HUES6 (cell line): ENCODE measurements around the gene GPATCH2L.

ENCODE experiments used
- H3K27ac ChIP-seq: 2 replicates; pipeline ENCODE4 v1.7.0; 2013; ENCODE audit warnings: low read depth, mild to moderate bottlenecking, low read length, inconsistent platforms
- H3K27me3 ChIP-seq: 2 replicates; pipeline ENCODE4 v1.6.1; 2013; ENCODE audit warnings: low read length; ENCODE audit not compliant: control insufficient read depth, insufficient read depth
- H3K36me3 ChIP-seq: 2 replicates; pipeline ENCODE4 v1.6.1; 2013; ENCODE audit warnings: low read length; ENCODE audit not compliant: control insufficient read depth, insufficient read depth
- H3K4me1 ChIP-seq: 2 replicates; pipeline ENCODE4 v1.6.1; 2013; ENCODE audit warnings: low read length; ENCODE audit not compliant: control insufficient read depth, insufficient read depth
- H3K4me3 ChIP-seq: 2 replicates; pipeline ENCODE4 v1.5.1; 2013; ENCODE audit warnings: low read depth, low read length
- H3K9ac ChIP-seq: one replicate; pipeline ENCODE4 v1.6.1; 2013; ENCODE audit warnings: mild to moderate bottlenecking, low read length
- H3K9me3 ChIP-seq: 2 replicates; pipeline ENCODE4 v1.6.1; 2013; ENCODE audit warnings: low read depth, low read length; ENCODE audit not compliant: control insufficient read depth, insufficient read depth

GPATCH2L gene

DNA sequence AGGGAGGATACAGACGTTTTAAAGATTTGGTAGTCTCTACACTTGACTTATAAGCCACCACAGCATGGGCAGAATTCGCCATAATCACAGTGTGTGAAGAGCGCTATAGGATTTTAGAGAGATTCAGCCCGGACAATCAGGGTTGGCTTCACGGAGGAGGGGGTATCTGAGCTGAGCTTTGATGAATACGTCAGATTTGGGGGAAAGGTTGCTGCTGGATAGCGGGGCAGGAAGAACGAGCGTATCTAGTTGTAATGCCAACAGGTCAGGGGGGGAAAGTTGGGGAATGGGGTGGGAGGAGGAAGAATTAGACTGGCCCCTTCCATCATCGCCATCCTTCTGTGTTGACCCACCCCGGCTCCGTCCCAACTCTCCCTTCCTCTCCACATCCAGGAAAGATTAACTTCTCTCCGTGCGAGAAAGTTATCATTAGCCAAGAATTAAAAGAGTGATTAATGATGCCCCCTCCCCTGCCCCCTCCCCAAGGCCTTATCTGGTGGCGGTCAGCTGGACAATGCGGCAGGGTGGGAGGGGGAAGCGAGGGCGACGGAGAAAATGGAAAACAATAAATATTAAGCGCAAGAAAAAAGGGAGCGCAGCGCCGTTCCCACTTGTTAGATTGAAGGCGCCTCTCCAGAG, 13.5 kb upstream of the GPATCH2L start:
- H3K4me1 ChIP-seq, result peaks cover 25% of the 10 kb centered on the region
- no peaks in the 10 kb centered on the region for H3K36me3 ChIP-seq
- H3K9me3 ChIP-seq, result 0 out of 2 replicates have a peak, but pooled peaks cover under 1% of the 10 kb centered on the region
- peak overlapping the region; percentile 73 for H3K9ac ChIP-seq
- no peak overlapping the region for H3K27ac ChIP-seq
- H3K4me3 ChIP-seq, result peak overlapping the region; percentile 69
- peaks cover 65% of the 10 kb centered on the region for H3K27me3 ChIP-seq

DNA sequence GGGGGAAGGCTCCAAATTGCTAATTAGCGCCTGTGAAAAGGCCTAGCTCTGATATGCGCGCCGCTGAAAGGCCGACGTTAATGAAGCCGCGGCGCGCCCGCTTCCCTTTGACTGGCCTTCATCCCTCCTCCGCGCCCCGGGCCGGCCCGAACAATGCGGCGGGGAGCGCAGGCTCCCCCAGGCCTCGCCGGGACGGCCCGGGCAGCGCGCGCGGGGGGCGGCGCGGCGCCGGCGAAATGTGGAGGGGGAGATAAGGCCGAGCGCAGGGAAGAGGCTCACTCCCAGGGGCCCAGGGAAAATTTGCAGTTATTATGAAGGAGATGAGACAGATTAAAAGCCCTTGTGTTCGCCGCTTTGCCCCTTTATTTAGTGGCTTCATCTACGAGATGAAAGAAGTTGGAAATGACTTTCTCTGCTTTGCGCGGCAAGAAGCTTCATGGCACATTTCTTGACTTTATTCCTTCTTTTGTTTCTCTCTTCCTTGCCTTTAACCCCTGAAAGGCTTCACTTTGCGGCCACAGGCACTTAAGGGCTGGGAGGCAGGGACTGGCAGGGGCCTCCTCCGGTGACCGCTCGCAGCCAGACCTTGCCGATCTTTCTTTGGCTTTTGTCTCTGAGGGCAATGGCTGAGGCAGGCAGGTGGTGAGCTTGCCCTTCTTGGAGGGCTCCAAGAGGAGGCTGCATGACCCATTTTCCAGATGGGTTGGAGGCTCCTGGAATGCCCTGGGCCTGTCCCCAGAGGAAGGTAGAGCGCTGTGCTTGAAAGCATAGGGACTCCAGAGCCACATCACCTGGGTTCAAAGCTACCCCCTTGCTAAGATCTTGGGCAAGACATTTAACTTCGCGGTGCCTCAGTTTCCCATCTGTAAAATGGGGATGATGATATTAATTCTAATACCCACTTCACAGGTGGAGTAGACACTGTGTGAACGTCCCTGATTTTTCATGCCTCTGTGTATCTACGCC, 12.7 kb upstream of the GPATCH2L start:
- no peak overlapping the region; the same call in 1 of the 2 replicates for H3K27ac ChIP-seq
- H3K27me3 ChIP-seq, result peaks cover 57% of the 10 kb centered on the region
- H3K9me3 ChIP-seq, result 0 out of 2 replicates have a peak, but pooled peaks cover 2% of the 10 kb centered on the region
- peak overlapping the region; percentile 73 for H3K9ac ChIP-seq
- H3K4me1 ChIP-seq, result peaks cover 25% of the 10 kb centered on the region
- H3K36me3 ChIP-seq, result no peaks in the 10 kb centered on the region
- peak overlapping the region; percentile 69 for H3K4me3 ChIP-seq

DNA sequence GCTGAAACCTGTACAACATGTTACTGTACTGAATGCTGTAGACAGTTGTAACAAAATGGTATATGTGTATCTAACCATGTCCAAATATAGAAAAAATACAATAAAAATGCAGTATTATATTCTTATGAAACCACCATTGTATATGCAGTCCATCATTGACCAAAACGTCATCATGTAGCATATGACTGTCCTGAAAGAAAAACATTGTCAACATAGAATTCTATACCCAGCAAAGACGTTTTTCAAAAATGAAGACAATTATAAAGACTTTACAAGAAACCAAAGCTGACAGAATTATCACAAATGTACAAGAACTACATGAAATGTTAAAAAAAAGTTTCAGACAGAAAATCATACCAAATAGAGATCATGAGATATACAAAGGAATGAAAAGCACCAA, 8.1 kb upstream of the GPATCH2L start:
- Histone ChIP-seq H3K36me3 (no peaks in the 10 kb centered on the region), H3K9me3 (peaks cover 2% of the 10 kb centered on the region; the same call in 1 of the 2 replicates), H3K27me3 (peaks cover 29% of the 10 kb centered on the region), H3K9ac (no peak overlapping the region), H3K27ac (no peak overlapping the region), H3K4me1 (peaks cover 9% of the 10 kb centered on the region), H3K4me3 (no peak overlapping the region)

DNA sequence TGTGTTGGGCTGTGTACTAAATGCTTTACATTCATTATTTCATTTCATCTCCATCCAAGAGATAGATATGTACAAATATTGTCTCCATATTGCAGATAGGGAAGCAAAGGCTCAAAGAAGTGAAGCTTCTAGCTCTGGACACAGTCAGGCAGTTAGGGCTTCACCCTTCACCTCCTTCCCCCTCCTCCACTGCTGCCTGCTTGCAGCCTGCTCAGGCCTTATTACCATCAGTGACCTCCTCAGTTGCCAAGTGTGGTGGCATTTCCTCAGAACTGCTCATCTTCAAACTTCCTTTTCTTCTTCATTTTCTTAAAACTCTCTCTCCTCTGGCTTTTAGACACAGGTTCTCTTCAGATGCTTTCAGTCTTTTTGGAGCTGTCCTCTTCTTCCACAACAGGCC, 4.7 kb upstream of the GPATCH2L start:
- no peaks in the 10 kb centered on the region for H3K36me3 ChIP-seq
- no peaks in the 10 kb centered on the region for H3K4me1 ChIP-seq
- H3K27me3 ChIP-seq, result peaks cover 15% of the 10 kb centered on the region
- no peak overlapping the region for H3K4me3 ChIP-seq
- no peak overlapping the region for H3K9ac ChIP-seq
- H3K9me3 ChIP-seq, result peaks cover 2% of the 10 kb centered on the region; the same call in 1 of the 2 replicates
- H3K27ac ChIP-seq, result no peak overlapping the region

DNA sequence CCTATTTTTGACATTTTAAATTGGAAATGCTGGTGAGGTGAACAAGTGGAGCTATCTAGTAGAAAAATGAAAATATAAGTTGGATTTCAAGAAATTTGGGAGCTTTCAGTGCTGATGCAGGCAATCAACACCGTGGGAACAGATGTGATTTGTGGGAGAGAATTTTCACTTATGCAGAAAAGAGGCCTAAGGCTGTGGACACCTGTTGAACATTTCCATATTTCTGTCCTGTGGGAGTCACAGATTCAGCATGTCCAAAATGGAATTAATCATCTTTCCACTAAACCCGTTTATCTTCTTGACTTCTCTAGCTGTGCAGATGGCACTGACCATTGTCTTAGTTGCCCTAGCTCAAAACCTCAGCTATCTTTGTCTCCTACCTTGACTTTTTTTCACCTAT, 2.5 kb upstream of the GPATCH2L start:
- peaks cover 15% of the 10 kb centered on the region for H3K27me3 ChIP-seq
- no peak overlapping the region for H3K27ac ChIP-seq
- H3K4me1 ChIP-seq, result peaks cover 4% of the 10 kb centered on the region; the same call in 1 of the 2 replicates
- no peak overlapping the region for H3K9ac ChIP-seq
- H3K9me3 ChIP-seq, result no peaks in the 10 kb centered on the region; the same call in 1 of the 2 replicates
- H3K36me3 ChIP-seq, result peaks cover 1% of the 10 kb centered on the region
- no peak overlapping the region for H3K4me3 ChIP-seq

DNA sequence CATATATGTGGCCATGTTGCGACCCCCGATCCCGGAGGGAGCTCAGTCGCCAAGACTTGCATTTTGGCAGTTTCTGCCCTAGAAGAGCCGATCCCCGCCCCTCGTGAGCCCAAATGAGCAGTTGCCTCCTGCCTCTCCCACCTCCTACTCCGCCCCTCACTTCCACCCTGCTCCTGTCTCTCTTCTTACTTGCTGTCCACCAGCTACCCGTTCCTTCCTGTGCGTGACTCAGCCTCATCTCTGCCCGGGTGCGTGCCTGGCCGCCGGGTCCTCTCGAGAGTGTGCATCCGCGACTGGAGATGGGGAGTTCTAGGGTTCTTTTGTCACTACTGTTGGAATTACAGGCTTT, 585 bp downstream of the GPATCH2L start:
- peaks cover 31% of the 10 kb centered on the region for H3K36me3 ChIP-seq
- peaks cover 15% of the 10 kb centered on the region for H3K27me3 ChIP-seq
- H3K9ac ChIP-seq, result peak overlapping the region; percentile 86
- H3K4me1 ChIP-seq, result peaks cover 21% of the 10 kb centered on the region
- peak overlapping the region; percentile 97 for H3K4me3 ChIP-seq
- no peaks in the 10 kb centered on the region for H3K9me3 ChIP-seq
- H3K27ac ChIP-seq, result peak overlapping the region; percentile 81

DNA sequence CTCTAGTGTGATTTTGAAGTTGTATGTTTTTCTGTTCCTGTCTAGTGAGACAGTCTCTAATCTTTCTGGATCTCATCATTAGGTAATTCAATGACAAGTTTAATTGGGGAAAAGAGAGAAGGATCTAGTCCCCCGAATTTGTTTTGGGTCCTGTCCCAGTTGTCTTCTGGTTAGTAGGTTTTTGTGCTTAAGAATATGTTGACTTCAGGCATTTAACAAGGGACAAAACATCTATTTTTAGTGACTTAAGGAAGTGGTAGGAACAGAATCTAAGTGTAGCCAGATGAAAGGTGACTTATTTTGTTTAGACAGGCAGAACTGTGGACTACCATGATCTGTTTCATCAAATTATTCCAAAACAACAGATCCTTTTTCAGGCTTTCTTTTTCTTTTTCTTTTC, 2.2 kb downstream of the GPATCH2L start:
- Histone ChIP-seq H3K36me3 (peaks cover 47% of the 10 kb centered on the region), H3K4me1 (peaks cover 21% of the 10 kb centered on the region)

DNA sequence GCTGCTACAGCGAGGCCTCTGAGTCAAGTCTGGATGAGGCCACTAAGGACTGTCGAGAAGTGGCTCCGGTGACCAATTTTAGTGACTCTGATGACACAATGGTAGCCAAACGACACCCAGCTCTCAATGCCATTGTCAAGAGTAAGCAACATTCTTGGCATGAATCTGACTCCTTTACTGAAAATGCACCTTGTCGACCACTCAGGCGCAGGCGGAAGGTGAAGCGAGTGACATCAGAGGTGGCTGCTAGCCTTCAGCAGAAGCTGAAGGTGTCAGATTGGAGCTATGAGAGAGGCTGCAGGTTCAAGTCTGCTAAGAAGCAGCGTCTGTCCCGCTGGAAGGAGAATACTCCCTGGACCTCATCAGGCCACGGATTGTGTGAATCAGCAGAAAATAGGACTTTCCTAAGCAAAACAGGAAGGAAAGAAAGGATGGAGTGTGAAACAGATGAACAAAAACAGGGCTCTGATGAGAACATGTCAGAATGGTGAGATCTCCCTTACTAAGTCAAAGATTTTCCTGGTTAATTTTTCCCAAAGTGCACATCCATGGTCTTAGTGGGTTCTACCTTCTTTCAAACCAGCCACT, 2.9 kb downstream of the GPATCH2L start:
- Histone ChIP-seq H3K4me1 (peaks cover 21% of the 10 kb centered on the region), H3K4me3 (no peak overlapping the region), H3K36me3 (peaks cover 54% of the 10 kb centered on the region), H3K9me3 (no peaks in the 10 kb centered on the region), H3K27ac (no peak overlapping the region), H3K9ac (no peak overlapping the region), H3K27me3 (no peaks in the 10 kb centered on the region)

More for the DNA sequence above, 2.2 kb downstream of the GPATCH2L start:
- H3K9me3 ChIP-seq, result no peaks in the 10 kb centered on the region
- no peak overlapping the region for H3K27ac ChIP-seq
- no peak overlapping the region for H3K9ac ChIP-seq
- peak overlapping the region; percentile 19; the same call in 1 of the 2 replicates for H3K4me3 ChIP-seq
- peaks cover 5% of the 10 kb centered on the region for H3K27me3 ChIP-seq

DNA sequence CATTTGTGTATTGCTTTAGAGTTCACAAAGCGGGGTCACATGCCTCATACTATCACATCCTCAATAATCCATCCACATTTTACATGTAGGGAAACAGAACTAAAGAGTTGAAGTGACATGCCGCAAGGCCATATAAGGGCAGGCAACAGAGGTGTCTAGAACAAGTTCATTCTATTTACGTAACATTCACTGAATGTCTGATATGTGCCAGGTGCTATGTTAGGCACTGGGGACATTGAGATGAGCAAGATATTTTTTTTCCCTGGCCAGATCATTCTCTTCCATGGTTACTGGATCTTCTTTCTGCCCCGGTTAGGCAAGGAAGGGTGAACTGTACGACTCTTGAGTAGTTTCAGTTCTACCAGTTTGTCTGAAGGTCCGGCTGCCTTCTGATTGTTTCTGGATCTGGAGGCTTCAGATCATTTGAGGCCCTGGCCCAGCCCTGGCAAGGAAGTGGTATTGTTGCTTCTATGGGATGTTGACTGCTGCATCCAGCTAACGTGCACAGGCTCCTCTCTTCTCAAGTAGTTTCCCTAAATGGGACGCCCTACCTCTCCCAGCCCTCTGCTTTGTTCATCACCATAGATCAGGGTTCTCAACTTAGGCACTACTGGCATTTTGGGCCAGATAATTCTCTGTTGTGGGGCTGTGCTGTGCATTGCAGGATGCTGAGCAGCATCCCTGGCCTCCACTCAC, 12.1 kb downstream of the GPATCH2L start:
- H3K9me3 ChIP-seq, result no peaks in the 10 kb centered on the region
- no peak overlapping the region for H3K9ac ChIP-seq
- peaks cover 54% of the 10 kb centered on the region for H3K36me3 ChIP-seq
- no peak overlapping the region for H3K27ac ChIP-seq
- no peaks in the 10 kb centered on the region for H3K27me3 ChIP-seq
- no peaks in the 10 kb centered on the region for H3K4me1 ChIP-seq
- H3K4me3 ChIP-seq, result no peak overlapping the region

DNA sequence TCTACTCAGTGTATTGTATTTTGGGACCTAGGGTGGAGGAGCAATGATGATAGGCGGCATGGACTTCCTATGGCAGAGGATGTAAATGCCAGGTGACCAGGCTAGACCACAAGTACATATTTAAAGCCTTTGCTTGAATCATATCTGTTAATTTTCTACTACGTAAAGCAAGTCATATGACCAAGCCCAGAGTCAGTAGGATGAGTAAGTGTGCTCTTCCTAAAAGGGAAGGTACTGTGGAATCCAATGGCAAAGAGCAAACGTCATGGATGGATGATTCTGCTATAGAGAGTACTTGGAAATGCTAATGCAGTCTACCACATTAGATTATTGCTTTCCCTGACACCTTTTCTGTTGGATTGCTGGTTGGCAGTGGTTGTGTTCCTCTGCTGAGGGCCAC, 16.8 kb downstream of the GPATCH2L start:
- Histone ChIP-seq H3K4me1 (no peaks in the 10 kb centered on the region), H3K9ac (no peak overlapping the region), H3K36me3 (peaks cover 76% of the 10 kb centered on the region), H3K27ac (no peak overlapping the region), H3K27me3 (no peaks in the 10 kb centered on the region), H3K9me3 (no peaks in the 10 kb centered on the region), H3K4me3 (no peak overlapping the region)
